ENCODE results near the gene SORL1. TPM values are rescaled to one million over a fixed set of nuclear protein-coding genes. Genes with fewer than 3 reads are reported as not detected.

SORL1 gene
- total RNA-seq, 2 experiments from 2014 or later, result 17.4 to 38.6 TPM

GRCh38 chr11:121671283-121672168 is 219.4 kb downstream of the SORL1 start:
- Mint-ChIP-seq H3K27me3 (no peaks in the 10 kb centered on the region), H3K9me3 (ENCODE audit: low read depth) (no peaks in the 10 kb centered on the region), H3K36me3 (no peaks in the 10 kb centered on the region), H3K4me3 (no peak overlapping the region), H3K4me1 (no peaks in the 10 kb centered on the region), H3K27ac (no peak overlapping the region)
- CTCF ChIA-PET, result no interaction called here
- ATAC-seq, result no peak
- no peak for DNase-seq

DNA sequence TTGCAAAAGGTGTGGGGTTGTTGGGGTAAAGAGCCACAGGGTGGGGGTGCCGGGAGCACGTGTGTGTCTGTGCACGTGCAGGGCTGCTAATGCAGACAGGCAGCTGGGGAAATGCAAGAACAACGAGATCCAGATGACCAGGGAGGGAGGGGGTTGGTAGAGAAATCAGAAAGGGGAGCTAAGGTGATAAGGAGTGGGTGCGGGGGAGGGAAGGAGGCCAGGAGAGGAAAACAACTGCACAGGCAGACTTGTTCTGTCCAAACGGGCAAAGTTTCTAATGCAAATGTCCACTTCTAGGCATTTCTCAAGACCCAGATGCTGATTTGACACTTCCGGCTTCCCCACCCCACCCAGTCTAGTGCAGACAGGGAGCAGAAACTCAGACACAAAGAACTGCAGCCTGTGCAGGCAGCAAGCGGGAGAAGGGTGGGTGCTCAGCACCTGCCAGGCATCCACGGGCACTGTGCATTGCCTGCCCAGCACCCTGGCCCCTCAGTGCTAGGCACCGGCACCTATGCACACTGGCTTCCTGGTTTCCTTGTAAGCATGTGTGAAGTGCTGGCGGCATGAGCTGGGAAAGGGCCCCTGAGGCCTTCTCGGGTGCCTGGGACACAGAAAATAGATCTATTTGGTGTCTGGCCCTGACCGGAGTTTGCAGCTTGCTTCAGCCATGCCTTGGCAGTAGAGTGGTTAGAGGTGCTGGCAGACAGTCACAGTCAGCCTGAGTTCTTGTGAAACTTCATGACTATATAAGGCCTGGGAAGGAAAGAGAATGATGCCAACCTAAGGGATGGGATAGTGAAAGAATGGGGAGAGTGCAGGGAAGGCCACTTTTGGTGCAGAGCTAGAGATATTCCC is 220.7 kb downstream of the SORL1 start:
- Mint-ChIP-seq H3K27ac (no peak overlapping the region), H3K27me3 (no peaks in the 10 kb centered on the region), H3K4me1 (no peaks in the 10 kb centered on the region), H3K36me3 (no peaks in the 10 kb centered on the region), H3K9me3 (ENCODE audit: low read depth) (no peaks in the 10 kb centered on the region), H3K4me3 (no peak overlapping the region)
- no peak for DNase-seq
- CTCF ChIA-PET, result no interaction called here
- ATAC-seq, result no peak

DNA sequence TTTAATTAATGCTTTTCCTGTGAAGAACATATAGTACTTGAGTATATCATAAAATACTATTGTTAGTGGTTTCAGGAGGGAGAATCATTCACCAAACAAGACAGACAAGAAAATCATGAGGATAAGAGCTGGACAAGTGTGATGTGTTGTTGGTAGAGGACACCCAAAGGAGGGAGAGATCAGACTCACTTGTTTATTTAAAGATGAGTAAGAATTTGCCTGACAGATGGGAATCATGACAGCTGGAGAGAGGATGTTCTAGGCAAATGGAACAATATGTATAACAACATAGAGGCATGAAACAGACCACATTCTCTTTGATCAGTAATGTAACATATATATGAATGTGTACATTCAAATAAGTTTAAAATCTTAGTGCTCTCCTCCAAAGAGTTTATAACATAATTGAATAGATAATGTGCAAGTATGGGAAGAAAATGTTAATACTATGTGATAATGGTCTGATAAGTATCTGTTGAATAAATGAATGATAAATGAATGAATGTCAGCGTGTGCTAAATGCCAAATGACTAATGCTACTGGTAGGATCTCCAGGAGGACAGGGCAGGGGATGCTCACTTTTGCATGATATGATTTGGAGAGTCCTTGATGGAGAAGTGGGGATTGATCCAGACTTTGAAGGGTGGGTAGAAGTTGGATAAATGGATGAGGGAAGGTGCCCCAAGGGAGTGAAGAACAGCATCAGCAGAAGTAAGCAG is 229.6 kb downstream of the SORL1 start:
- no peak overlapping the region for H3K27ac Mint-ChIP-seq
- no peaks in the 10 kb centered on the region for H3K36me3 Mint-ChIP-seq
- no peak for ATAC-seq
- H3K27me3 Mint-ChIP-seq, result peaks cover 4% of the 10 kb centered on the region
- H3K4me3 Mint-ChIP-seq, result no peak overlapping the region
- H3K4me1 Mint-ChIP-seq, result no peaks in the 10 kb centered on the region
- CTCF ChIA-PET, result interaction anchor here (1.1 kb wide), 1 partner anchor 487 kb away, joined by 3 read pairs; no protein-coding TSS in a partner anchor
- no peak for DNase-seq
- H3K9me3 Mint-ChIP-seq (ENCODE audit: low read depth), result no peaks in the 10 kb centered on the region

Other genes starting within 250 kb of the SORL1 start
- gene SC5D, start 159.5 kb upstream of the SORL1 start, total RNA-seq, result 10 to 100 TPM; 16.3 to 22.7 TPM

All from activated CD8-positive, alpha-beta memory T cell treated with anti-CD3 and anti-CD28 coated beads, Interleukin-2, amount 10 ng/mL, durations not matched to agents 7 days and 5 days (primary cell).